ENCODE measurements around the gene FBLN5. TPM values are rescaled to one million over a fixed set of nuclear protein-coding genes. Genes with fewer than 3 reads are reported as not detected.

Gene FBLN5
- polyA plus RNA-seq, 4 donors = 161 to 185 (median 168) TPM

DNA sequence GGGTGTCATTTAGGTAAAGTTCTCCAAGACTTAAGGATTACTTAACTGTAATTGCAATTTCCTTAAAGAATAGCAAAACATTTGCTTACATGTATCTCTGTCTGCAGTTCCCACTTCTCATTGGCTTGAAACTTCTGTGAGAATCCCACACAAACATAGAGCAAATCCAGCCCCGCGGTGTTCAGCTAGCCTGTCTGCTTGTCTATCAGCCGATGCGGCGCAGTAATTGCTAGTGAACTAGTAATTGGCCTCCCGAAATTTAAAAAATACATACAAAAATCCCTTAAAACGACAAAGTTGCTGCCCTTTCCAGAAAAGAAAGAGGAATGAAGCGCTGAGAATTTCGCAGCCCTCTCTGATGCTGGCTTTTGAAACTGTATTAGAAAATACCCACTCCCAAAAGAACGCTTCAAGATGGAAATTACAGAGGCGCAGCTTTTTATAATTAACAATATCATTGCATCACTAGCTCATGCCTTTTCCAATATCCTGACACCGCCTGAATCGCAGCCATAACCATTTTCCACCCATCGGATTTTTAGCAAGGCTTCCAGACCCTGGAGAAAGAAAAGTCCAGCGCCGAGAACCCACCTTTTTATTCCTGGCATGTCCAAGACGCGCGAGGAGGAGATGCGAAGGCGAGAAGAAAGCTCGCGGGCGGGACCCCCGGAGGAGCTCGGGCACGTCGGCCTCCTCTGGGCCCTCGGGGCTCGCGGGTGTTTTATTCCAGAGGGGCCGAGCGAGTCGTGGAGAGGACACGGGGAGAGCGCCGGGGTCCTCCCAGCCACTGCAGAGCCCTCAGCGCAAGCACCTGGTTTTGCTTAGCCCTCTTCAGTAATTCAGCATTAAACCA, 646 bp downstream of the FBLN5 start:
- no peak for DNase-seq (ENCODE audit: low read depth in 4 of 4, low spot score in 3 of 4)

DNA sequence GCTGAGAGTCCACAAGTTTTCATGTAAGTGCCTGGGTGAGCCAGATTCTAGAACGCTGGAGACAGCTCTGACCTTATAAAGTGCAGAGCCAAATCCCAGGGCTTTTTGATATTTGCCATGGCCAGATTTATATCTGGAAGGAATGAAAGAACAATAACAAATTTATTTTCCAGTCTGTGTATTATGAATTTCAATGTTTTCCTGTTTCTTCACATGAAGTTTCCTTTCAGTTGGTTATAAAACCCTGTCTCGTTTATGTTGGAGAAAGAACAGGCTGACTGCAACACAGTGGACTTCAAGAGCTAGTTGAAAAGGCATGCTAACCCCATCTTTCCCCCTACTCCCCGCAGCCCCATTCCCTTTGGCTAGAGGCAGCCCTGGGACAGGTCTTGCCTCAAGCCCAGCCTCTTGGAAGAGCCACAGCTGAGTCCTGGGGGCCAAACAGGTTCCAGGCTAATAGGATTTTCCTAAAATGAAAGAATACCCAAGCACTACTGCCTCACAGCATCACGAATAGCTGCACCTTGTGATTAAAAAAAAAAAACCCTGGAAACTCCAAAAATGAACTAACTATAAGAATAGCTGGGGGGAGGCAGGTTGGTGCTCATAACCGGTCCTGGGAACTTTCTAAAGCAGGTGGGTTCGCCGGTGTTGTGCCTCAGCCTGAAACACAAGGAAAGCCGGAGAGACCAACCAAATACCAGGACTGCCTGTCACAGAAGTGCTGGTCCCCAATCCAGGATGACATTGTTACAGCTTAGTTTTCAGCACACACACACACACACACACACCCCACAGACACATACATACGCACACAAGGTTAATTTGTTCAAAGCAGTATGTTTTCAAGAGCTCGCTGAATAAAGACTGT, 1.5 kb downstream of the FBLN5 start:
- no peak for DNase-seq (ENCODE audit: low read depth in 4 of 4, low spot score in 3 of 4)

DNA sequence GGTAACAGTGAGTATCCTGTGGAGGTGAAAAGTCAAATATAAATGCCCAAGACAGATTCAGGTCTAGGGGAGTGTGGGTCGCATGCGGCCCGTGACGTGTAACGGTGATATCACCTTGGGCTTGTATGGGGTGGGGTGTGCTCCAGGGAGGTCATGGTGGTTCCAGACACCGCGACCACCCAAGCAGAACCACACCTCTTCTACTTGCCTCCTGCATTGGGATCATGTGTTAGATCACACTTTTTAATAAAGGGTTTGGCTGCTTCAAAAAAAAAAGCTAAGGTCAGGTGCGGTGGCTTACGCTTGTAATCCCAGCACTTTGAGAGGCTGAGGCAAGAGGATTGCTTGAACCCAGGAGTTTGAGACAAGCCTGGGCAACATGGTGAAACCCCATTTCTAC, 4.5 kb downstream of the FBLN5 start:
- no peak for DNase-seq (ENCODE audit: low read depth in 4 of 4, low spot score in 3 of 4)

DNA sequence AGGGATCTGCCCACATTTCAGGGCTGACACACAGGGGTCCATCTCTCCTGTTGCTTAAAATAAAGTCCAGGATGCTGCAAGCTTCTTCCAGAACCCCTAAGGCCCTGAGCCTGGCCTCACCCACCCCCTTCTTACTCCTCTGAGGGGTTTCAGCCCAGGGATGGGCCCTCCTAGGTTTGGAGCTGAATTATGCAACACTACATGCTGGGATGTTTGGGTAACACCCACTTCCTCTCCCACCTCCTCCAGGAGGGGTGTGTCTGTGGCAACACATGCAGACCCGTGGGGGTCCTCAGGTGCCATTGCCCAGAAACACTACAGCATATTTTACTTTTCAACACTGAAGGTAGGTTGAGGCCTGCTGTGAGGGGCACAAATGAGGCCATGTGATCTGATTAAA, 5.4 kb downstream of the FBLN5 start:
- no peak for DNase-seq (ENCODE audit: low read depth in 4 of 4, low spot score in 3 of 4)

DNA sequence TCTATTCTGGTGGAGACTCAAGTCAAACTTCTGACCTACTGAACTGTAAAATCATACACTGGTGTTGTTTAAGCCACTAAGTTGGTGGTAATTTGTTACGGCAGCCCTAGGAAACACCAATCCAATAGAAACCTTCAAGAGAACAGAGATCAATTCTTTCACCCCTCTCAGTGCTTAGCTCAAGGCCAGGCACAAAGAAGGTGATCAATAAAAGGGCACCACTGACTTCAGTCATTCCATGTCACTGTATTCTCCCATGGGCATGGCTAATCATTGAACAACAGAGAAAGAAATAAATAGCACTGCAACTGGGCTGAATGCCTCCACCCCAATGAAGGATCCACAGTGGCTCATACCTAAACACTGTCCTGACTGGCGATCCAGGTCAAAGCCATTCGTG, 7.3 kb downstream of the FBLN5 start:
- DNase-seq (ENCODE audit: low read depth in 4 of 4, low spot score in 3 of 4) = no peak

DNA sequence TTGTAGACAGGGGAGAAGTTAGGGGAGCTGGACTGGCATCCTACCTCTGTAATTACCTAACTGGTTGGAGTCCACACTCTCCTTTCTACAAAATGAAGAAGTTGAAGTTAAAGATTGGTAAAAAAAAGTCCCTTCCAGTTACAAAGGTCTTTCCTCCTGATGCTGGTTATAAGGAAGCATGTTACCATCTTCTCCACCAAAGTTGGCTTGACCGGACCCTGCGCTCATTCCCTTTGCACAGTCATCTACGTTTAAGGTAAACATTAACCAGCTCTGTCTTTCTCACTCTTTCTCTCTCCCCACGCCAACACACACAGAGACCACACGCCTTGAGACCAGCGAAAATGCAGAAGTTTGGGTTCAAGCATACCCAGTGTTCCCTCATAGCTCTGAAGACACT, 11.9 kb downstream of the FBLN5 start:
- no peak for DNase-seq (ENCODE audit: low read depth in 4 of 4, low spot score in 3 of 4)

DNA sequence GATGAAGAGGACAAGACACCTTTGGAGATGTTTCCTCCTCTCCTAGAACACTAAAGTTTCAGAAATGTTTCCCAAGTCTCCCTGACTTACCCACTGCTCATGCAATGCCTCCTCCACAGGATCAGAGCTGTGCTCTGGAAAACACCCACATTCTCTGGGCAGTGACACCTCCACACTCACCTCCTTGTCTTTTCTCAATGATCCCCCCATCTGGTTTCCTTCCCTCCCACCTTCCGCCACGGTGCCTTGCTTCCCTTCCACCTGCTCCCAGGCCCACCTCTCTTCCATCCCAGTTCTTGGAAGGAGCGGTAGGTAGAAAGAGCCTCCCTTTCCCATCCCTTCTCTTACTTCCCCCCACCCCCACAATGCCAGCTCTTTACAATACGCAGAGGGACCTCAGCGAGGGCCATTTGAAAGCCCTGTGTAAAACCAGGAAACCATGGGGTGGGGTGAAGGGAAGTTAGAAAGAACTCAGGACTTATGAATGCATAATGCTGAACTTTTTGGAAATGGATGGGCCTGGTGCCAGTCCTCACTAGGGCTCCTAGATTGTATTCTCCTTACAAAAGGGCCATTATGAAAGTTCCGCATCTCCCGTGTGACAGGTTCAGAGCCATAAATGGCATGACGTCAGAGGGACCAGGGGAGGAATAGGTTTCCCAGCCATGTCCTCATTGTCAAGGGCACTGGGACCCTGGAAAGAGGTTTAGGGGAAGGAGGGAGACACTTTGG, 12.8 kb downstream of the FBLN5 start:
- DNase-seq (ENCODE audit: low read depth in 4 of 4, low spot score in 3 of 4) = no peak

DNA sequence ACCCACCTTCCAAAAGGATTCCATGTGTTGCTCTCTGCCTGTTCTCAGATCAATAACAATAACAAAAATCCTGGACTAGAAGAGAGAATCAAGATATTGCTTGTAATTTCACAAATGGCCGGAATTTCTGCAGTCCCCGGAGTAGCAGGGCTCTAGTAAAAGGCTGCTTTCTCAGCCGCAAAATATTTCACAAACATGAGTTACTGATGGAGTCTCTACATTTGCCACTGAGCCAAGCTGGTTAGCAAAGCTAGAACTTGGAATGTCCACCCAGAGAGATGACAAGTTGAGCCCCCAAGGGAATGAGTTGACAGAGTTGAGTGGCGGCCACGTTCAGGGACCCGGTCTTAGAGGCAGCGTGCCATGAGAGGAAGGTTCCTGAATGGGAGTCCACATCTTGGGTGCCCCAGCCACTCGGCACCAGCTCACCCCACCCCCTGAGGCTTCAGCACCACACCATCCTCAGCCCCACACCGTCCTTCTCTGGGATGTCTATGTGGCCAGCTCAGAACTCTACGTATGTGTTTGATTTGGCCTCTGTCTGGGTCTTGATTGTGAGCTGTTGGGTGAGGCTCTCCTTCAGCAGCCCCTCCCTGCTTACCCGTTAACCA, 15.9 kb downstream of the FBLN5 start:
- DNase-seq (ENCODE audit: low read depth in 4 of 4, low spot score in 3 of 4) = no peak

DNA sequence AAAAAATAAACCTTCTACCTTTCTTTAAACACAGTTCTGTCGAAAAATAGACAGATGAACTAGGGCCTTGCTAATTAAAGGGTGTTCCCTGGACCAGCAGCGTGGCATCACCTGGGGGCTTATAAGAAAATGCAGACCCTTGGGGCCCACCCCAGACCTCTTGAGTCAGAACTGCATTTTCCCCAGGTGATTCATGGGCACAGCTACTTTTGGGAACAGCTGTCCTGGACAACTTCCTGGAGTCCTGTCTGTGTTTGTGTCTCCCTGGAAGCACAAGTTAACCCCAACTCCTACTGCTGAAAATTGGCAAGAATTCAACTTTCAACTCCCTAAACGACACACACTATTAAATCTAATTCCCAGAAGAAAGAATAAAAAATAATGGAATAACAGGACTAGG, 17.8 kb downstream of the FBLN5 start:
- DNase-seq (ENCODE audit: low read depth in 4 of 4, low spot score in 3 of 4) = no peak

DNA sequence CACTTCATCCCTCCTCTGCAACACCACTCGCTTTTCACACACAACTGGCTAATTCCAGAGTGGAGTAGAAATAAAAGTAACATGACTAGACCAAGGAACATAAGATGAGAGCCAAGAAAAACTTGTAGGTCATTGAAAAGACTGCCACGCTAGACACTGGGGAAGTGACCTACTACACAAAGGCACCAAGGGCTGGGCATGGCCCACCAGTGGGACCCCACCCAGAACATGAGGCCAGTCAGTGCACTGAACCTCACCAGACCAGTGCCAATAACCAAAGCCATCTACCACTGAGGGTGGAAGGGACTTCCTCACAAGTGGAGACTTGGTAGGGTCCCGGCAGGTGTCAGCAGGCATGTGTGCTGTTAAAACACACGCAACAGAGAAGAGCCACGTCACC, 19.7 kb downstream of the FBLN5 start:
- DNase-seq (ENCODE audit: low read depth in 4 of 4, low spot score in 3 of 4) = no peak

DNA sequence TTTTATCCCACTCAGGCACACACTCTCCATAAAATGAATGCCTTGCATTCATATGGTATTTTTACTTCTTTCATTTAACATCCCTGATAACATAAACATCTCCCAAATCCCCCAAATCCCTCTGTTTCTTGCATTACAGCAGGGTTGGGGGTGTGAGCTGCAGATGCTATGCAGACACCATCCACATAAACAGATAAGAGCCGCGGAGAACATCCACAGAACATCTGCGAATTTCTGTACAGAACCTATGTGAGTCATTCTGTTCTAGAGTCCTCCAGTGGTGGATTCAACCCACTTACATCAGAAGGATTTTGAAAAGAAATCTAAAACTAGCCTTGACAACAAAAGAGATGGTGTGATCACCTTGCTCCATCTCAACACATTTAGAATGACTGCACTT, 20.3 kb downstream of the FBLN5 start:
- DNase-seq (ENCODE audit: low read depth in 4 of 4, low spot score in 3 of 4) = no peak

DNA sequence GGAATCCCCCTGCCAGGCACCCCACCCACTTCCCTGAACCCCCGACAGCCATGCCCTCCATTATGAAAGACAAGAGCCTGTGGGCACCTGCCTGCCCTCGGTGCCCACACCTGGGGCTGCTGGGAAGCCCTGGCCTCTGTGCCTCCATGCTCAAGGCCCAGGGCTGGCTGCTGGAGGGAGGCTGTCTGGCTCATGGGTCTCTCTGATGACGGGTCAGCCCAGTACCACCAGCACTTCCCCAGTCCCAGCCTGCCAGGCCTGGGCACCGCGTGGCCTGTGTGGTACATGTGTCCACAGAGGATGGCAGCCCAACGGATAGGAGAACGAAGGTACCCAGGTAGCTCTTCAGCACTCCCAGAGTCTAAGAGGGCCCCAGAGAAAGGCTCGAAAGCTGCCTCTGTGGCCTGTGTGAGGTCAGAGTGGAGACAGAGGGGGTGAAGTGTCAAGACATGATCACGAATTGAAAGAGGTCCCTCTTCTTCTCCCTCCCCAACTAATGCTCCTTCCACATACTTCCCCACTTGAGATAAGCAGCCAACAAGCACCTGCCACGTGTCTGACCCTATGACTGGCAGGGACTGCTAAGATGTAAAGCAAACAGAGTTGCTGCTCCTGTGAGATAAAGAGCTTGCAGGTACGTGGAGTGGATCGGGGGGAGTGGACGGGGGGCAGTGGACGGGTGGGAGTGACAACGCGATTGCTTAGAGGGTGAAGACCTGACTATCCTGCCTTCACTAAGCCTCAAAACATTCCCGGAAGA, 21.2 kb downstream of the FBLN5 start:
- DNase-seq (ENCODE audit: low read depth in 4 of 4, low spot score in 3 of 4) = no peak

DNA sequence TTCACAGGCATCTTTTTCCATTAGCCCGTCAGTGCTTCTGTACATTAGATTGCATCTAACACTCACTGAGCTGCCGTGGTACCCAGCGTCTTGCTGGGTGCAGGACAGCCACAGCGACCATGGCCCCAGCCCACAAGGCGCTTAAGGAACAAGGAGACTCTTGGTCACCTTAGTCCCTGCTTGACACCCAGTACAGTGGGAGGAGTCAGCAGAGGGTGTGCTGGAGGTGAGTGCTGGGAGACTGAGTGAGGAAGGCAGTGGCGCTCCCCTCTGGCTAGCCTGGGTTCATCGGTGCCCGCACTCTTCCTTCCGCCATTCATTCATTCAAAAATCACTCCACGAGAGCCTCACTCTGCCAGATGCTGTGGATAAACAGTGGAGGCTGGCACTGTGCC, 21.8 kb downstream of the FBLN5 start:
- no peak for DNase-seq (ENCODE audit: low read depth in 4 of 4, low spot score in 3 of 4)

DNA sequence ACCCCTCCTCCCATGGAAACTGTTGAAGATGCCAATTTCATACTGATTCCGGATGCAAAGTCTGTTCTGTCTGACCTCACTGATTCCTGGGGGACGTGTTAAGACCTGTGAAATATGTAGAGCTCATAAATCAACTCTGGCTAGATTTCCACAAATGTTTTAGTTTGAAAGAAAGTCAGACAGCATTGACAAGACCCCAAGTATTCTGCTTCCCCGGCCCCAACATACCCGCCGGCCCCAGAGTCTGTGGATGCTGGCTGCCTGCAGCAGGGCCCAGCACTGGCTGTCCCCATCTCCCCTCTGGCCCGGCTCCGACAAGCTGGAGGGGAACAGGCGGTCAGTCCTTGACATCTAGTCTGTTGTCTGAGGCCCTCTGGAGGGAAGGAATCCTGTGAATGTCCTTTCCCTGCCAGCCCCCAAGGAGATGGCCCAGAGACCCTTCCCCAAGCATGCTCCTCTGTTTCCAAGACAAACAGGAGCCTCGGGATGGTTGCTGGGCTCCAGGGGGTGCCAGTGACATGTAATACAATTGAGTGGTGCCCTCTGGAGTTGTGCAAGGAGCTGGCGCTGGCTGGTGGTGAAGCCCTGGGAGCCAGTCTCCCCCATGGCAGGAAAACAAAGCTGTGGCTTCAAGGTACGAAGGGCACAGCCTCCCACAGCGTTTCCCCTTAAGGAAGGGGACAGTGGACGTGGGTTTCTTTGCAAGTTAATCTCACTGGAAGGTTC, 22.3 kb downstream of the FBLN5 start:
- DNase-seq (ENCODE audit: low read depth in 4 of 4, low spot score in 3 of 4) = no peak

DNA sequence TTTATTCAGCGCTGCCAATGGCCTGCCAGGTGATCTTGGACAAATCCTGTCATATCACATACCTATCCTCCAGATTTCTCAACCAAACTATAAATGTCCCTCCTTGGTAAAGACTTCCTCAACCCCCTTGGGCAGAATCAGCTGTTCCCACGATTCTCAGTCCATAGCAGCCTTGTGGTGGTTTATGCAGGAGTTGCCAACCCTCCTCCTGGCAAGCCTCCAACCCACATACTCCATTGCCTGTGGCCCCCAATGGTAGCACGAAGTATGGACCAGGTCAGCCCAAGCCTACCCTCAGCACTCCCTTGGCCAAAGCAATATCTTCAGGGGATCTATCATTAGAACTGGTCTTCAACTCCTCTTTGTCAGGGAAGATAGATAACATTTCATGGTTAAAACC, 27.0 kb downstream of the FBLN5 start:
- DNase-seq (ENCODE audit: low read depth in 4 of 4, low spot score in 3 of 4) = no peak

DNA sequence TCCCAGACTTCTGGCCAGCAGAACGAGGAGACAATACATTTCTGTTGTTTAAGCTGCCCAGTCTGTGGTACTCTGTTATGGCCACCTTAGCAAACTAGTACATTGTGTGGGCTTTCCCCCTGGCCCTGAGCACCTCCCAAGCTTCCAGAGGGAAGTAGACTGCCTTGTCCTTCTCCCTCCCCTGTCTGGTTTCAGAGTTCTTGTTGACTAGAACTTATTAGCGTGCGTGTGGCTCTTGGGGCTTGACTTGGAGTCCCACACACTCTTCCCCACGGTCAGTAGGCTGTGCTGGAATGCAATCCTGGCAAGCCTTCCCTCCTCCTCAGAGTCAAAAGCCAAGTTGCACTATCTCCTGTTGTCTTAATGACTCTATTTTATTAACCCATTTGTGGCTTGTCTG, 27.7 kb downstream of the FBLN5 start:
- no peak for DNase-seq (ENCODE audit: low read depth in 4 of 4, low spot score in 3 of 4)

DNA sequence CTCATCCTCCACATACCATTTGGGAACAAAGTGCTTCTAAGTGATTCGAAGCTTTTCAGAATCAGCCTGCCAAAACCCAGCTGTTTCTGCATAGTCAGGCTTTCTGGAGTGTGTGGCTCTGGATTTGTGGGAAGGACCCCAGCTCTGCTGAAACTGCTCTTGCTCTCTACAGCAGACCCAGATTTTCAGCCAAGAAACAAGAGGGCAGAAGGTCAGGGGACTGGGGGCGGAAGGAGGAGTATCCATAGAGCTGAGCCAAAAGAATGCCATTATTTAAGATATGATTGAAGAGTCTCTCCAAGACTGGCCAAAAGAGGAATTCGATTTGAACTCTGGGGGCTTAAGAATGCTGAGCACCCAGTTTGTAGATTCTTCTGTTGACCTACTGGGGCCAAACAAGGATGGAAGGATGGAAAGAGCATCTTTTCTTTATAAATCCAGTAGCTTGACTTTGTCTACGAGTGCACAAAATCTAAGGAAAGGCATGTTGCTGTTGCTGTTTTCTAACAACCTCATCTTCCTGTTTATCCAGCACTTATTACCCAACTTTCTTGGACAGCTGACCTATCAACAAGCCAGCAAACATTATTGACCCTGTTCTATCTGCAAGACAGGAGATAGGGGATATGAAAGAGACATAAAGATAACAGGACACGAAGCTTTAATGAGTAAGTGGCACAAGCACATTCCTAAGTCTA, 29.2 kb downstream of the FBLN5 start:
- no peak for DNase-seq (ENCODE audit: low read depth in 4 of 4, low spot score in 3 of 4)

DNA sequence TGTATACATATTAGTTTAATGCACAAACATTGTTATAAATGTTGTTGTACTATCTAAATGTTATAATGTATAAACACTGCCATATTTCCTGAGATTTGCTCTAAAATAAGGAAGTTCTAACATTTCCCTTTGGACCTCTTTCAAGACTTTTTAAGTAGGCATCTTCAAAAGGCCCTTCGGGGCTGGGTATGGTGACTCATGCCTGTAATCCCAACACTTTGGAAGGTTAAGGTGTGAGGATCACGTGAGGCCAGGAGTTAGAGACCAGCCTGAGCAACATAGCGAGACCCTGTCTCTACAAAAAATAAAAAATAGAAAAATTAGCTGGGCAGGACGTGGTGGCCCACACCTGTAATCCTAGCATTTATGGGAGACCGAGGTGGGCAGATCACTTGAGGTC, 35.5 kb downstream of the FBLN5 start:
- DNase-seq (ENCODE audit: low read depth in 4 of 4, low spot score in 3 of 4) = no peak

Measured in right renal pelvis (tissue), 4 donors.